Measurements from ENCODE around the gene APPL2.

Gene APPL2

GRCh38 chr12:105228966-105229365, 7.0 kb downstream of the APPL2 start:
- no peak for TF ChIP-seq CTCF (IDR thresholded peaks at IDR 0.05; ENCODE audit: insufficient read depth, low read depth, low read length, missing control alignments)
- no peak for DNase-seq (ENCODE audit: low read depth)
- no peak overlapping the region for H3K4me3 ChIP-seq (ENCODE audit: low read length)

- no peak overlapping the region for H3K4me3 ChIP-seq (ENCODE audit: low read length)
- DNase-seq (ENCODE audit: low read depth) = peak; percentile 49
- no peak for TF ChIP-seq CTCF (IDR thresholded peaks at IDR 0.05; ENCODE audit: insufficient read depth, low read depth, low read length, missing control alignments)
These were observed 7.5 kb downstream of the APPL2 start for GRCh38 chr12:105228494-105228893.

GRCh38 chr12:105227879-105228278, 8.1 kb downstream of the APPL2 start:
- no peak overlapping the region for H3K4me3 ChIP-seq (ENCODE audit: low read length)
- TF ChIP-seq CTCF (IDR thresholded peaks at IDR 0.05; ENCODE audit: insufficient read depth, low read depth, low read length, missing control alignments) = no peak
- DNase-seq (ENCODE audit: low read depth) = no peak

GRCh38 chr12:105226219-105226618, 9.8 kb downstream of the APPL2 start:
- no peak overlapping the region for H3K4me3 ChIP-seq (ENCODE audit: low read length)
- TF ChIP-seq CTCF (IDR thresholded peaks at IDR 0.05; ENCODE audit: insufficient read depth, low read depth, low read length, missing control alignments) = no peak
- DNase-seq (ENCODE audit: low read depth) = no peak

GRCh38 chr12:105225505-105226015, 10.4 kb downstream of the APPL2 start:
- TF ChIP-seq CTCF (IDR thresholded peaks at IDR 0.05; ENCODE audit: insufficient read depth, low read depth, low read length, missing control alignments) = no peak

GRCh38 chr12:105224399-105224798, 11.6 kb downstream of the APPL2 start:
- DNase-seq (ENCODE audit: low read depth) = no peak
- H3K4me3 ChIP-seq (ENCODE audit: low read length) = no peak overlapping the region
- TF ChIP-seq CTCF (IDR thresholded peaks at IDR 0.05; ENCODE audit: insufficient read depth, low read depth, low read length, missing control alignments) = no peak

More at GRCh38 chr12:105225505-105226015, 10.4 kb downstream of the APPL2 start:
- DNase-seq (ENCODE audit: low read depth) = no peak
- no peak overlapping the region for H3K4me3 ChIP-seq (ENCODE audit: low read length)

- no peak for TF ChIP-seq CTCF (IDR thresholded peaks at IDR 0.05; ENCODE audit: insufficient read depth, low read depth, low read length, missing control alignments)
These were observed 12.1 kb downstream of the APPL2 start for GRCh38 chr12:105223884-105224283.

More at GRCh38 chr12:105223884-105224283, 12.1 kb downstream of the APPL2 start:
- no peak overlapping the region for H3K4me3 ChIP-seq (ENCODE audit: low read length)
- no peak for DNase-seq (ENCODE audit: low read depth)
